Activated CD4-positive, alpha-beta memory T cell treated with anti-CD3 and anti-CD28 coated beads for 36 hours (primary cell): ENCODE measurements around the gene SCO2. TPM values are rescaled to one million over a fixed set of nuclear protein-coding genes. Genes with fewer than 3 reads are reported as not detected.

Experiments used
- CTCF ChIA-PET: fragments of 350-600 bp; sonication (Branson Sonifier 250); formaldehyde crosslinking; loops from one replicate; lab custom pipeline; 2021; ENCODE audit warnings: antibody characterized with exemption, inconsistent platforms; lab: Charles Lee
- POLR2A ChIA-PET: fragments of 350-600 bp; sonication (Branson Sonifier 250); formaldehyde crosslinking; loops from one replicate; lab custom pipeline; 2021; ENCODE audit warnings: antibody characterized with exemption; lab: Charles Lee
- DNase-seq: peaks from one replicate; pipeline ENCODE4 v3.0.0-alpha.2; 2020
- H3K27ac Mint-ChIP-seq: one replicate; pipeline ENCODE4 v1.8.0; 2021; ENCODE audit warnings: mixed read lengths
- H3K27me3 Mint-ChIP-seq: one replicate; pipeline ENCODE4 v1.8.0; 2021; ENCODE audit warnings: mixed read lengths
- H3K36me3 Mint-ChIP-seq: one replicate; pipeline ENCODE4 v1.8.0; 2021; ENCODE audit warnings: mixed read lengths
- H3K4me1 Mint-ChIP-seq: one replicate; pipeline ENCODE4 v1.8.0; 2021; ENCODE audit warnings: low read depth, mixed read lengths
- H3K4me3 Mint-ChIP-seq: one replicate; pipeline ENCODE4 v1.8.0; 2021; ENCODE audit warnings: mild to moderate bottlenecking, mixed read lengths
- H3K9me3 Mint-ChIP-seq: one replicate; pipeline ENCODE4 v1.8.0; 2021; ENCODE audit warnings: mixed read lengths
- intact Hi-C: fragments of 100-400 bp; cut with micrococcal nuclease; formaldehyde crosslinking; loops from one replicate; pipeline ENCODE4 v1.15.1; 2023
- total RNA-seq, 2 experiments: library from RNA; stranded (reverse); gene quantifications; one replicate each; pipeline ENCODE4 v1.2.3, GENCODE V29; 2021

The SCO2 gene
- total RNA-seq, 2 experiments from 2014 or later, result 1.9 to 5.6 TPM

DNA sequence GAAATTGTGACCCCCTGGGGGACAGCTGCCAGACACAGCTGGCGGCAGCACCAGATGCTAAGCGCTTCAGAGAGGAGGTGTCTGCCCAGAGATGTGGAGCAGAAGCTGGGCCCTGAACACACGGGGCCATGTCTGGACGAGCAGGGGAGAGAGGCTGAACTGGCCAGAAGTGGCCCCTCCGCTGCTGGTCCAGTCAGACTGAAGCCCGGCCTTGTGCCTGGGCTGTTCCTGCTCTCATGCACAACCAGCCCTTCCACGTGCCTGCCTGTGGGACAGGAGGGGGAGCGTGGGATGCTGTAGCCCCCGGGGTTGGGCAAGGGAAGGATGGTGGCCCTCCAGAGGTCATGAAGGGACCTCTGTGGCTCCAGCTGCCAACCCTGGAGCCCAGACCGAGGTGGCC is 42.3 kb downstream of the SCO2 start:
- H3K9me3 Mint-ChIP-seq, result no peaks in the 10 kb centered on the region
- CTCF ChIA-PET, result no interaction called here
- peak overlapping the region; percentile 32 for H3K4me3 Mint-ChIP-seq
- no peak overlapping the region for H3K27ac Mint-ChIP-seq
- POLR2A ChIA-PET, result interaction anchor here (1.5 kb wide), 1 partner anchor 12 kb away, joined by 3 read pairs; no protein-coding TSS in a partner anchor
- intact Hi-C loops, result no loop called here
- DNase-seq, result no peak
- H3K36me3 Mint-ChIP-seq, result peaks cover 2% of the 10 kb centered on the region
- peaks cover 3% of the 10 kb centered on the region for H3K27me3 Mint-ChIP-seq
- peaks cover 3% of the 10 kb centered on the region for H3K4me1 Mint-ChIP-seq

DNA sequence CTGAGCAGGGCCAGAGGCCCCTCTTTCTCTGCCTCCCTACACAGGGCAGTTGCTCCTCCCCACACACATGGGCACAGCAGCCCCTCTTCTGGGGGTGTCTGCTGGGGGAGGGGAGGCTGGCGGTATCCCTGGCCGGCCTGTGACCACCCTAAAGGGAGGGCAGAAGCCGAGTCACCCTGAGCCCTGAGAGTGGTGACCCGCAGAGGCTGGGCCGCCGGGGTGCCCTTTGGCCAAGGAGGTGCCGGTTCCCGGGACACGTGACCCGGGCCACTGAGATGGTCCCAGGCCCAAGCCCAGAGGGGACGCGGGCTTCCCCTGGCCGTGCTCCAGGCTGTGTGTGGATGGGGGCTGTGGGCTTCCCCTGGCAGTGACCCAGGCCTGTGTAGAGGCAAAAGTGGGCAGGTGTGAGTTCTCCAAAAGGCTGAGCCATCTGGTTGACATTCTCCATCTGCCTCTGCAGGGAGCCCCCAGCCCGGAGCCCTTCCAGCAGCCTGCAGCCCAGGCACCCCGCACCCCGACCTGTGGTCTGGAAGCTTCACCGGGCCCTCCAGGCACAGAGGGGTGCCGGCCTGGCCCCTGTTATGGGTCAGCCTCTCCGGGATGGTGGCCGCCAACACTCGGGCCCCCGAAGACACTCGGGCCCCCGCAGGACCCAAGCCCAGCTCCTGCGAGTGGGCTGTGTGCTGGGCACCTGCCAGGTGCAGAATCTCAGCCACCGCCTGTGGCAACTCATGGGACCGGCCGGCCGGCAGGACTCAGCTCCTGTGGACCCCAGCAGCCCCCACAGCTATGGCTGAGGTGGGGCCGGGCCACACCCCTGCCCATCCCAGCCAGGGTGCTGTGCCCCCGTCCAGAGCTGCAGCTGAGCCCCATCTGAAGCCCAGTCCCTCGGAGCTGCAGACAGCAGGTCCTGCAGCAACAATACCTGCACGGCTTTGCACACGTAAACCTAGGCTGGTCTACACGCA is 43.0 kb downstream of the SCO2 start:
- no peaks in the 10 kb centered on the region for H3K9me3 Mint-ChIP-seq
- H3K27me3 Mint-ChIP-seq, result peaks cover 3% of the 10 kb centered on the region
- peaks cover 3% of the 10 kb centered on the region for H3K4me1 Mint-ChIP-seq
- no peak for DNase-seq
- POLR2A ChIA-PET, result interaction anchor here (1.5 kb wide), 1 partner anchor 12 kb away, joined by 3 read pairs; no protein-coding TSS in a partner anchor
- peaks cover 2% of the 10 kb centered on the region for H3K36me3 Mint-ChIP-seq
- intact Hi-C loops, result no loop called here
- CTCF ChIA-PET, result interaction anchor here (2.7 kb wide), 1 partner anchor 15 kb away, joined by 15 read pairs; no protein-coding TSS in a partner anchor
- H3K4me3 Mint-ChIP-seq, result peak overlapping the region; percentile 79
- H3K27ac Mint-ChIP-seq, result no peak overlapping the region

DNA sequence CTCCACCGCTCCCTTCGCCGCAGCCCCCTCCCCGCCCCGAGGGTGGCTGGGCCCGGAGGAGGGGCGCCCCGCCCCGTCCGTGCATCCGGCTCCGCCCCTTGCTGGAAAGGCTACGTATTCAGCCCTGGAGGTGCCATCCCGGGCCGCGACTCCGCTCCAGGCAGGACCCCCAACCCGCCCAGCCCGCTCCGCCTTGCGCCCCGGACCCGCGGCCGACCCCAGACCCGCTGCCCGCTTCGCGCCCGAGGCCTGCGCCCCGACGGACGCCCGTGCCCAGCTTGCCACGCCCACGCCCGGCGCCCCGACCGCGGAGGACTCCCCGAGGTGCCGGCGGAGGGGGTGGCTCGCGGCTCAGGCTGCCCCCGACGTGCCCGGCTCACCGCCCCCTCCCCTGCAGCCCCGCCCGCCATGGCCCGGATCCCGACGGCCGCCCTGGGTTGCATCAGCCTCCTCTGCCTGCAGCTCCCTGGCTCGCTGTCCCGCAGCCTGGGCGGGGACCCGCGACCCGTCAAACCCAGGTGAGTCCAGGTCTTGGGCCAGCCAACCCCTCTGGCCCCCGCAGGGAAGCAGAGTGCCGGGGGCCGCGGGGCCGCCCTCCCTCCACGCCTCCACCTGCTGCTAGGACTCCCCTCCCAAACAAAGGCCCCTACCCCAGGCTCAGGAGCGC is 43.8 kb downstream of the SCO2 start, which contains the start of gene ADM2:
Gene ADM2, plus strand, starts transcription at position 104 of the 667 bp plus-strand sequence. Its CDS starts 305 bp downstream, at position 409.
- POLR2A ChIA-PET, result interaction anchor here (1.0 to 1.5 kb wide), 2 partner anchors 11 to 44 kb away, joined by 3 to 4 read pairs; partner anchors contain the start of gene SCO2
- CTCF ChIA-PET, result interaction anchor here (2.7 kb wide), 1 partner anchor 16 kb away, joined by 15 read pairs; no protein-coding TSS in a partner anchor
- H3K27ac Mint-ChIP-seq, result no peak within 1 kb of the TSS
- intact Hi-C loops, result no loop called here
- no peaks in the 10 kb centered on the region for H3K9me3 Mint-ChIP-seq
- H3K27me3 Mint-ChIP-seq, result peaks cover 3% of the 10 kb centered on the region
- peaks cover 2% of the 10 kb centered on the region for H3K36me3 Mint-ChIP-seq
- H3K4me1 Mint-ChIP-seq, result peaks cover 3% of the 10 kb centered on the region
- H3K4me3 Mint-ChIP-seq, result peak within 1 kb of the TSS; percentile 79
- DNase-seq, result peak; percentile 80

DNA sequence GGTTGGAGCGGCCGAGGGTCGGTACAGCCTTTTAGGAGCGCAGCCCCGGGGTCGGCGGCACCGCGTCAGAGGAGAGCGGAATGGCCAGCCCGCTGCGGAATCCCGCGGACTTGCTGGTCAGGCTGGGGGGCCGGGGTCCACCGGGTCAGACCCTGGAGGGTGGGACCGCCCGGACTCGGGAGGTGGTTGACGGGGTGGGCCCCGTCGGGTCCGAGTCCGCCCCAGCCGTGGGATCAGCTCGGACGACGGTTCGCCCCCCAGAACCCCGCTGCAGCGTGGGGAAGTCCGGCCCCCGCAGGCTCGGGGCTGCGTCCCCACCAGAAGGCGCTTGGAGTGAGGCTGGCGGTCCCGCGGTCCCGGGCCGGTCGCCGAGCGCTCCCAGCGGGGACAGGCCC is 44.4 kb downstream of the SCO2 start:
- POLR2A ChIA-PET, result interaction anchor here (1.0 kb wide), 1 partner anchor 44 kb away, joined by 4 read pairs; the partner anchor contains the start of gene SCO2
- intact Hi-C loops, result no loop called here
- peak overlapping the region; percentile 62 for H3K4me3 Mint-ChIP-seq

DNA sequence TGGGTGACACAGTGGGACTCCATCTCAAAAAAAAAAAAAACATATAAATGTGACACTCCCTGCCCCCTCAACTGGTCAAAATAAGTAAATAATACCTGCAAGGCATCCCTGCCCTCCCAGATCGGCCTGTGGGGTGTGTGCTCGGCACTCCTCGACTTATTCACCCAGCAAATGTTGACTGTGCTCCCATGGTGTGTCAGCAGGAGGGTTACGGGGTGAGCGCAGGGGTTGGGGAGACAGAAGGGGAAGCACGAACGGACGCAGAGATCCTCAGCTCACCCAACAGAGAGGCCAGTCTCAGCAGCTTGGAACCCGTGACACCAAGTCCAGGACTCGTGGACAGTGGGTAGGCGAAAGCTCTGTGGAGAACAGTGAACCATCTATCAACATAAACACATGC is 45.7 kb downstream of the SCO2 start:
- ChIA-PET CTCF (interaction anchor here (1.3 to 2.7 kb wide), 2 partner anchors 18 to 141 kb away, joined by 6 to 15 read pairs; no protein-coding TSS in a partner anchor), POLR2A (no interaction called here)
- H3K9me3 Mint-ChIP-seq, result no peaks in the 10 kb centered on the region
- H3K4me3 Mint-ChIP-seq, result peak overlapping the region; percentile 65
- H3K4me1 Mint-ChIP-seq, result peaks cover 8% of the 10 kb centered on the region
- DNase-seq, result no peak
- intact Hi-C loops, result no loop called here
- H3K27me3 Mint-ChIP-seq, result peaks cover 3% of the 10 kb centered on the region
- no peak overlapping the region for H3K27ac Mint-ChIP-seq
- peaks cover 2% of the 10 kb centered on the region for H3K36me3 Mint-ChIP-seq

More for the DNA sequence above, 44.4 kb downstream of the SCO2 start:
- CTCF ChIA-PET, result interaction anchor here (2.7 kb wide), 1 partner anchor 17 kb away, joined by 15 read pairs; no protein-coding TSS in a partner anchor
- no peak for DNase-seq
- H3K27me3 Mint-ChIP-seq, result peaks cover 3% of the 10 kb centered on the region
- no peaks in the 10 kb centered on the region for H3K9me3 Mint-ChIP-seq
- peaks cover 2% of the 10 kb centered on the region for H3K36me3 Mint-ChIP-seq
- no peak overlapping the region for H3K27ac Mint-ChIP-seq
- peaks cover 3% of the 10 kb centered on the region for H3K4me1 Mint-ChIP-seq

DNA sequence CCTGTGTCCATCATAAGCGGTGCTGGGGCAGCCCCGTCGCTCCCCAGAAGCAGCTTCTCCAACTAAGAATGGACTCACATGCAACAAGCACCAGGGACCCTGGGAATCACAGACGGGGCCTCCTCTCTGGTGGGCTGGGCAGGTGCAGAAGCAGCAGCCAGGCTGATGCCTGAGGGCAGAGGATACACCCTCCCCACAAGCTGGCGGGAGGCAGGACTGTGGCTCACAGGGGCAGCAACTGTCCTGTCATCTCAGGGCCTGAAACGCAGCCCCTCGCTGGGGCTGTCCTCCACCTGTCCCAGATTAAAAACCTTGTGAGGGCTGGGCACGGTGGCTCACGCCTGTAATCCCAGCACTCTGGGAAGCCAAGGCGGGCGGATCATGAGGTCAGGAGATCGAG is 47.5 kb downstream of the SCO2 start:
- Mint-ChIP-seq H3K36me3 (no peaks in the 10 kb centered on the region), H3K9me3 (no peaks in the 10 kb centered on the region), H3K4me3 (no peak overlapping the region), H3K27me3 (peaks cover 3% of the 10 kb centered on the region), H3K27ac (no peak overlapping the region), H3K4me1 (peaks cover 21% of the 10 kb centered on the region)
- intact Hi-C loops, result no loop called here
- ChIA-PET CTCF (interaction anchor here (0.8 to 1.3 kb wide), 2 partner anchors 20 to 30 kb away, joined by 3 to 5 read pairs; partner anchors contain the start of gene NCAPH2), POLR2A (no interaction called here)
- DNase-seq, result no peak

DNA sequence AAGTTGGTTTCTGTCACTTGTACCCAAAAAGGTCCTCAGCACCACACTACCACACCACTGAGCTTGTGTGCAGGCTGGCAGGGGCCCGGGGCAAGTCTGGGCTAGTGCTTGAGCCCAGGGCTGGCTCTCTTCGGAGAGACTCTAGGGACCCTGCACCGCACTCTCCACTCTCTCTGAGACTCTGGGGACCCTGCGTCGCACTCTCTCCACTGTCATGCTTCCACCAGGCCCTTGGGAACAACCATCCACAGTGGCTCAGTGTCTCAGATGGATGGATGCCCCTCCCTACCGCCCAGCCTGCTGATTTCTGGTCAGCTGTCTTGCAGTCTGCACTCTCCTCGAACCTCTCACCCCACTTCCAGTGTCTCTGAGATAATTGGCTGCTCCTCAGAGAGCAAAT is 48.5 kb downstream of the SCO2 start:
- CTCF ChIA-PET, result interaction anchor here (1.3 kb wide), 1 partner anchor 21 kb away, joined by 3 read pairs; no protein-coding TSS in a partner anchor
- H3K36me3 Mint-ChIP-seq, result no peaks in the 10 kb centered on the region
- H3K4me1 Mint-ChIP-seq, result peaks cover 31% of the 10 kb centered on the region
- intact Hi-C loops, result no loop called here
- H3K4me3 Mint-ChIP-seq, result peak overlapping the region; percentile 22
- no peaks in the 10 kb centered on the region for H3K9me3 Mint-ChIP-seq
- H3K27ac Mint-ChIP-seq, result no peak overlapping the region
- no peak for DNase-seq
- POLR2A ChIA-PET, result no interaction called here
- H3K27me3 Mint-ChIP-seq, result peaks cover 3% of the 10 kb centered on the region

DNA sequence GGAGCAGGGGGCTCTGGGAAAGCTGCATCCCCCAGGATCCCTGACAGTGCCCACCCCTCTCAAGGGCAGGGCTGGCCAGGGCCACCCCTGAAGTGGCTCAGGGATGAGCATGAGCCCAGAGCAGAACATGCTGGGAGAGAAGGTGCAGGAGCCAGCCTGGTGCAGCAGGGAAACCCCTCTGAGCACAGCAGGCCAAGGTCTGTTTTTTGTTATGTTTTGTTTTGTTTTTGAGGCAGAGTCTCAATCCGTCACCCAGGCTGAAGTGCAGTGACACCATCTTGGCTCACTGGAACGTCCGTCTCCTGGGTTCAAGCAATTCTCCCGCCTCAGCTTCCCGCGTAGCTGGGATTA is 49.8 kb downstream of the SCO2 start:
- no peaks in the 10 kb centered on the region for H3K36me3 Mint-ChIP-seq
- no peak for DNase-seq
- H3K27me3 Mint-ChIP-seq, result peaks cover 3% of the 10 kb centered on the region
- ChIA-PET CTCF (interaction anchor here (0.9 kb wide), 1 partner anchor 145 kb away, joined by 3 read pairs; no protein-coding TSS in a partner anchor), POLR2A (interaction anchor here (0.9 to 1.4 kb wide), 3 partner anchors 9 to 50 kb away, joined by 3 to 4 read pairs (median 4); partner anchors contain the start of gene SCO2)
- H3K4me1 Mint-ChIP-seq, result peaks cover 43% of the 10 kb centered on the region
- H3K4me3 Mint-ChIP-seq, result peak overlapping the region; percentile 62
- H3K9me3 Mint-ChIP-seq, result no peaks in the 10 kb centered on the region
- no peak overlapping the region for H3K27ac Mint-ChIP-seq
- intact Hi-C loops, result loop anchor here (1.0 to 2.0 kb wide), 2 partner anchors 31 to 146 kb away; partner anchors contain the start of gene LMF2

DNA sequence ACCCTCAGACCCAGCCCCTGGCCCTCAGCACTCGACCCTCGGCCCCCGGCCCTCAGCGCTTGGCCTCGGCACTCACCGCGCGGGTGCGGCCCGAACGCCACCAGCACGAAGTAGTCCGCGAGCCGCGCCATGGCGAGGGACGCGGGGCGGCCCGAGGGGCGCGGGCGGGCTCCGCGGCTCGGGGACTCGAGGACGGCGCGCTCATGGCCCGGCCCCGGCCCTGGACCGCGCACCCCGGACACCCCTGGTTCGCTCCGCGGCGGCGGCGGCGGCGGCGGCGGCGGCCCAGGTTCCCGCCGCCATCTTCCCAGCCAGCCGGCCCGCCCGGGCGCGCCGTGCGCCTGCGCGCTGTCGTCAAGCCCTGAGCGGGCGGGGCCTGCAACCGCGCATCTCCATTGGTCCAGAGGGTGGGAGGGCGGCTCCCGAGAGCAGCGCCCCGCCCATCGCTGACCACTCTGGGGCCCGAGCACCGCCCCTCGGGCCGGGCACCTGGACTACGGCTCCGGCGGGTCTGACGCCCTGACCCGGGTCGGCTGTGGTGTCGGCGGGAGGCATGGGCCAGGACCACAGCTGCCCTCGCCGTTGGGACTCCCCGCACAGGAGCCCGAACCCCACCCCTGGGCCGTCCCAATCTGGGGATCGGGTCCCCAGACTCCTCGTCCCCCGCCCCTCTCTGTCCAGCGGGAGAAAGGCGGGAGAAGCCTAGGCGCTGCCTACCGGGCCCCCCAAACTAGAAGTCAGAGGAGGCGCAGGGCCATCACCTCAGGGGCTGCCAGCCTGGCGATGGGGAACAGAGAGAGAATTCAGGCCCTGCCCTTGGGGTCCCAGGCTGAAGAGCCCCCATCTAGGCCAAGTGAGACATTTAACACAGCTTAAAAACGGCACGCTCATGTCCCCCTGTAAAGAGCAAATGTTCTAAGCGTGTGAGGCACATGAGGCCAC is 50.4 kb downstream of the SCO2 start, which contains the start of gene SBF1:
Gene SBF1, minus strand, starts transcription at position 326 of the 942 bp plus-strand sequence. Its CDS starts 195 bp downstream, at position 131.
- POLR2A ChIA-PET, result interaction anchor here (0.9 to 1.7 kb wide), 4 partner anchors 10 to 51 kb away, joined by 3 to 7 read pairs (median 4); partner anchors contain the start of genes LMF2, NCAPH2 and SCO2
- CTCF ChIA-PET, result interaction anchor here (0.8 to 3.6 kb wide), 4 partner anchors 18 to 146 kb away, joined by 3 to 12 read pairs (median 7); partner anchors contain the start of gene SCO2
- H3K9me3 Mint-ChIP-seq, result no peaks in the 10 kb centered on the region
- peak; percentile 93 for DNase-seq
- intact Hi-C loops, result loop anchor here (1.0 to 5.0 kb wide), 3 partner anchors 32 to 146 kb away; partner anchors contain the start of genes LMF2 and PPP6R2
- H3K27ac Mint-ChIP-seq, result peak within 1 kb of the TSS; percentile 78
- H3K36me3 Mint-ChIP-seq, result no peaks in the 10 kb centered on the region
- no peaks in the 10 kb centered on the region for H3K27me3 Mint-ChIP-seq
- H3K4me1 Mint-ChIP-seq, result peaks cover 47% of the 10 kb centered on the region
- H3K4me3 Mint-ChIP-seq, result peak within 1 kb of the TSS; percentile 95
